Measurements from ENCODE around the gene PAM.

Gene PAM

DNA sequence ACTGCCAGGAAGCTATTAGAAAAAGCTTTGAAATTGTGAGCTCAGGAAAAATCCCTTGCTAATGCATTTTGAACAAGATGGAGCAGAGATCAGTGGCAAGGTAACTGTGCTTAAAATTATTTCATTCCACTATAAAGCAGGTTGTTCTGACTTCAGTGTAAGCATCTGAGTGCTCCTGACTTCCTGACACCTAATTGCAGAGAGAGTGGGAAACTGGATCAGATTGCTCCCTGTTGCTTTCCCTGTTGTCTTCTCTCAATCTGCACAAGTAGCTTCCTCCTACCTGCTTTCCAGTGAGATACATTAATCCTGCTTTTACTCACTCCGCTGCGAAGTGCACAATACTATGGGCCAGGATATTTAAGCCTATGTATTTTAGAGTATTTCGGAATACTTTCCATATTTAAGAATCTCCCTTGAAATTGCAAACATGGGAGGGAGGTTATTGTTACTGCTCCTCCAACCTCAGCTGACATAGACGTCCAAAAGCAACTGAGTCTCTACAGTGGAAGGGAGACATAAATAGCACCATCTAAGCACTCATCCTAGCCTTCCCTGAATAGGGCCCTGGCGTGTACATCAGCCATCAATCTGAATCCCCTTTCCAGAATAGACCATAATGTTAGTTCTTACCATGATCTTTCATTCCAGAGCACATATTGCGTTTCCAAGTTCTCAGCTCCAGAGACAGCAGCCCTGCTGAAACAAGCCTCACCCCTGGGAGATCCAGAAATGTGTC, 178.8 kb downstream of the PAM start:
- DNase-seq (ENCODE audit: low read depth in 2 of 2) = no peak

GRCh38 chr5:102937894-102938293, 182.8 kb downstream of the PAM start:
- DNase-seq (ENCODE audit: low read depth in 2 of 2) = no peak

- no peak for DNase-seq (ENCODE audit: low read depth in 2 of 2)
Observed at GRCh38 chr5:102941111-102941510, 186.0 kb downstream of the PAM start.

DNA sequence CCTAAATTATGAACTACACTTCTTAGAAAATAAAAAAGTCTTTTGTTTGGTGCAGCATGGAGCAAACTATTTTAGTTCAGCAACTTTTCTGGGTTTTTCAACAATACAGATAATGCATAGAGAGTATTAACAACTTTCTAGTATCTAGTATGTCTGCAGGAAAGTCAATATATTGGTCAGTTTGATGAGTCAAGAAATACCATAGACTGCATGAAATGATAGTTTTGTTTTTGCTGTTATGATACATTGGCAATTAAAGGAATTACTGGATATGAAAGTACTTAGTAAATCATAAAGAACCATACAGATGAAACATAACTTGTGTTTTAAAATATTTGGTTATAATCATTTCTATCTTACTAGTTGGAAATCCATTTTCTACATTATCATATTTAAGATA, 191.3 kb downstream of the PAM start:
- no peak for DNase-seq (ENCODE audit: low read depth in 2 of 2)

- no peak for DNase-seq (ENCODE audit: low read depth in 2 of 2)
Observed at GRCh38 chr5:102946971-102947370, 191.9 kb downstream of the PAM start.

GRCh38 chr5:102955488-102955887, 200.4 kb downstream of the PAM start:
- DNase-seq (ENCODE audit: low read depth in 2 of 2) = no peak

DNA sequence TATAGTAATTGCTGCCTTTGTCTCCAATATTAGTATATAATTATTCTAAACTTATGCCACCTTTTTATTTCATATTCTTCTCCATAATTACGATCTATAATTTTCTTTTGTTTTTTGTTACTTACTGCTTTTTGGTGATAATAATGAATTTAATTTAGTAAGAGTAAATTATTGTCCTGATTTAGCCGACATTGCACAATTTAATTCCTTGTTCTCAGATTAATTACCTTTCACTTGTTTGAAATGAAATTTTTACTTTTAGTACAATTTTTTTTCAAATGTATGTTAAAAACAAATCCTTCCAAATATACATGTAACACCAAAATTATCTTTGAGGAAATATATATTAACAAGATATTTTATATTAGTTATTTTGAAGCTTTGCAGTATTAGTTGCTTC, 201.5 kb downstream of the PAM start:
- DNase-seq (ENCODE audit: low read depth in 2 of 2) = no peak

GRCh38 chr5:102957141-102957540, 202.0 kb downstream of the PAM start:
- DNase-seq (ENCODE audit: low read depth in 2 of 2) = no peak

DNA sequence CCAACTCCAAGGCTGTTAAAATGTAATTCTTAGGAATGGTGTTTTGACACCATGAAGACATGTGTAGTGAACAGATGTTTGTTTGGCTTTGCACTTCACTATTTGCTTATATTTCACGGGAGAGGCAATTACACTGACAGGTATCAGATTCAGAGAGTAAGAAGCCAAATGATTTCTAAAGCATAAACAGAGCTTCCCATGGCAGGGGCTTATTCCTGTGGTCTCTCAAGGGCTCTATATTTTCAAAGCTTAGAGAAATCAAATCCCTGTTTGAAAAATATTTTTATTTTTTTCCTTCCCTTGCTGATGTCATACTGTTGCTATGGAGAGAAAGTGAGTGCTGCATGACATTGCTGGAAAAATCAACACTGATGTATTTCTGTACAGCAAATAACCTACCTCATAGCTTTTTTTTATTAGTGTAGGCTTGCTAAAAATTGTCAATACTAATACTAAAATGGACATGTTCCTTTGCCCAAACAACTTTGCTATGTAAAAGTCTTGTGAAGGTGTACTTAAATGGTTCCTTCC, 203.4 kb downstream of the PAM start:
- no peak for DNase-seq (ENCODE audit: low read depth in 2 of 2)

DNA sequence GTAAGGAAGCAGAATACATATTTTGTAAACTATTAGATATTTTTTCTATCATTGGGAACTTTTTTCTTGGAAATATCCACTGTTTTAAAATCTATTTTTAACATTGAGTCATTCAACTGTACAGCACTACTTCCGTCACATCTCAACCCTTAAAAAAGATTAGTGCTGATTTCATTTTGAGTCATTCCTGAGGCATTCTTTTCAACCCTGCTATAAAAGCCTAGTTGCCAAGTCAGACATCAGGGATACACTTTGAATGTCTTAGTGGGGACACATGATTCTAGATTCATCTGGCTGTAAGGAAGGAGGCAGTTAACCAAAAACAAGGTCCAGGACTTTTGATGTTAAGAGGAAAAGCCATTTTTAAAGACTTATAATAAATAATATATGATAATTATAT, 203.9 kb downstream of the PAM start:
- no peak for DNase-seq (ENCODE audit: low read depth in 2 of 2)

DNA sequence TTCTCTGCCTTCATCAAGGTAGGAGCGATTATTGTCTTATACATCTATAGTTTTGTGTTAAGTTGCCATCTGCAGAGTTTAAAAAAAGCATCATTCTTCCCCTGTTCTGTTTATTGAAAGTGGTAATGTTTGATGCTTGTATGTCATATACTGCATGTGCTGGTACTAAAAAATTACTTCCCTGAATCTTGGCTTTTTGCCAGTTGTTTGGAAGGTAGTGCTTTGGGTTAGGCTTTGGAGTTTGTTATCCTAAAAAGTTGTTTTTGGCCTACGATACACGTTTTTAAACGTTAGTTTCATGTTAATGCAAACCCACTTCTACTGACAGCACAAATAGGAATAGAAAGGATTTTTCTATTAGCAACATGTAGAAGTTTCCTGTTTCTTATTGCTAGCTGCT, 206.6 kb downstream of the PAM start:
- no peak for DNase-seq (ENCODE audit: low read depth in 2 of 2)

- DNase-seq (ENCODE audit: low read depth in 2 of 2) = no peak
Observed at GRCh38 chr5:102965653-102966052, 210.5 kb downstream of the PAM start.

GRCh38 chr5:102969641-102970040, 214.5 kb downstream of the PAM start:
- DNase-seq (ENCODE audit: low read depth in 2 of 2) = no peak

GRCh38 chr5:102971676-102972293, 216.7 kb downstream of the PAM start:
- no peak for DNase-seq (ENCODE audit: low read depth in 2 of 2)

DNA sequence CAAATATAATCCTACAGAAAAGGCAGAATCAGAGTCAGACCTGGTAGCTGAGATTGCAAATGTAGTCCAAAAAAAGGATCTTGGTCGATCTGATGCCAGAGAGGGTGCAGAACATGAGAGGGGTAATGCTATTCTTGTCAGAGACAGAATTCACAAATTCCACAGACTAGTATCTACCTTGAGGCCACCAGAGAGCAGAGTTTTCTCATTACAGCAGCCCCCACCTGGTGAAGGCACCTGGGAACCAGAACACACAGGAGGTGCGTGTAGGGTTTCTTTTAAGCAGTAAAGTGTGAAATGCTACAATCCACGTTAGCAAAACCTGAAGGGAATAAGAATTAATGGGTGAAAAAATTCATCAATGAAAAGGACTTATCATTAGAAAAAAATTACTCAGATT, 219.1 kb downstream of the PAM start:
- no peak for DNase-seq (ENCODE audit: low read depth in 2 of 2)

GRCh38 chr5:102975045-102975444, 219.9 kb downstream of the PAM start:
- no peak for DNase-seq (ENCODE audit: low read depth in 2 of 2)

DNA sequence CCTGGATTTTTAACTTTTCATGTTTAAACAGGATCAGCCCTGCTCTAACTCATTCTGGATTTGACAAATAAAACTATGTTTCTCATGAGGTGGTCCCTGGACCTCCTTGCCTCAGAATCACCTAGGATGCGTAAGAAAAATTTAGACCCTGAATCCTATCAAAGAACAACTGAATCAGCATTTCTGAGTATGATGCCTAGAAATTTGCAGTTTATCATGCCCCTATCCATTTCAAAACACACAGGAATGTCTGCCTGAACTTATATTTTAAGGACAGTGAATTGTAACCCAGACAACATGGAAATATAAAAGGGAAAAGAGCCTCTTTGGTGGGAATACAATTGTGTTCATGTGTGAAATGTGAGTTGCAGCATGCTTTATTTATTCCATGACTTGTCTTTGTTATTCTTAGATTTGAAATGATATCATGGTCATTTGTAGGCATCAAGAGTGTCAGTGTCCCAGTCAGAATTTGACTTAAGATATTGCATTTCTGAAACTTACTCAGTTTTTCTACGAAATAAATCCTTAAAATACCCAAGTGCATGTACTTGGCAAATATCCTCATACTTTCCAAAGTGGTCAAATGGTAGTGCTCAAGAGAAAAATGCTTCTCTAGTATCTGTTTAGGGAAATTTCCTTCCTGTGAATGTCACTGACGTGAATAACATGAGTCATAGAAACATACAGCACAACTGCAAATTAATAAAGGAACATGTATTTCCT, 220.5 kb downstream of the PAM start:
- DNase-seq (ENCODE audit: low read depth in 2 of 2) = no peak

DNA sequence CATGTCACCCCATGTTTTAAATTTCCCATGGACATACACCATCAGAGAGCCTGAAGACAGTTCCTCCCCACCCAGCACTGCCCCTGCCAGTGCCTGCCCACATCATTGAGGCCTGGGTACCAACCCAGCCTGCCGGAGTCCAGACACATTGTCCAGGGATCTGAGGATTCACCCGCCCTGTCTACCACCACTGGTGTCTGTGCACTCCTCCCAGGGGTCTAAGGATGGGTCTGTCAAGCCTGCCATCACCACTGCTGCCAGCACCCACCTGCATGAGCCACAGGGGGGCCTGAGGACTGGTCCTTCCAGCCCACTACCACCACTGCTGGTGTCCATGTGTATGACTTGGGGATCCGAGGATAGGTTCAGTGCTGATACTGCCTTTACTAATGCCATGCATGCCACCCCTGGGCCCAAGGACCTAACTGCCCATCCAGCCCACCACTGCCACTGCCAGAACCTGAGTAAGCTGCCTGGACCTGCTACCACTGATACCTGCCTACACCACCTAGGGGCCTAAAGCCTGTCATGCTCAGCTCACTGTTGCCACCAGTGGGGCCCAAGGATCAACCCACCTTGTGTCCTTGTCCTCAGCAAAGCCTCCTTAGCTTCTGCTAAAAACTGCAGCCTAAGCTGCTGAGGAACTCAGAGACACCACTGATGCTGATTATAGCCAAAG, 227.0 kb downstream of the PAM start:
- no peak for DNase-seq (ENCODE audit: low read depth in 2 of 2)

GRCh38 chr5:102986074-102986473, 231.0 kb downstream of the PAM start:
- no peak for DNase-seq (ENCODE audit: low read depth in 2 of 2)

DNA sequence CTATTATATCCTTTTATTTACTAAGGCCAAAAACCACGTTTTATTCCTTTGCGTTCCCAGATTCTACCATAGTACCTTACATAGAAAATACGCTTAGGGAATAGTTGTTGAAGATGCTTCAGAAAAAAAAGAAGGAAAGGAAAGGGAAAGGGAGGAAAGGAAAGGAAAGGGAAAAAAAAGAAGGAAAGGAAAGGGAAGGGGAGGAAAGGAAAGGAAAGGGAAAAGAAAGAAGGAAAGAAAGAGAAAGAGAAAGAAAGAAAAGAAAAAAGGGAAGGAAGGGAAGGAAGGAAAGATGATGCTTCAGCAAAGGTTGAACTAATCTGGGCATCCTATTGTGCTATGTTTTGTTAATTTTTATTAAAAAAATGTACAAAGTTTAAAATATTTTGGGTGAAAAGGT, 233.4 kb downstream of the PAM start:
- DNase-seq (ENCODE audit: low read depth in 2 of 2) = no peak

DNA sequence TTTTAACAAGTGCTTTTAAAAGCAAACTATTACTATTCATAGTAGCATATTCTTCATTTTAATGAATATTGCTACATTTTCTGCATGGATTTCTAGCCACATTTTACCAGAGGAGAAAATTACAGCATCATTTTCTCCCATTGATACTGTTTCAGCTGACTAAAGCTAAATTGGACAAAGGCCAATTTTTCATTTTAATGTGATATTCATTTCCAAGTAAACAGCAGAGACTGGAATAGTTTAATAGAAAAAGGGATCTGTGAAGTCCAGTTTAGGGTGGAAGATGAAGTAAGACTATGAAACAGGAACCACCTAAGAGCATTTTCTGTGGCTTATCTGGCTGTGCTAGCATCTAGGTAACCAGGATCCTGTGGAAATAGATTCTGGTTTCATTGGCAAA, 236.7 kb downstream of the PAM start:
- DNase-seq (ENCODE audit: low read depth in 2 of 2) = no peak

DNA sequence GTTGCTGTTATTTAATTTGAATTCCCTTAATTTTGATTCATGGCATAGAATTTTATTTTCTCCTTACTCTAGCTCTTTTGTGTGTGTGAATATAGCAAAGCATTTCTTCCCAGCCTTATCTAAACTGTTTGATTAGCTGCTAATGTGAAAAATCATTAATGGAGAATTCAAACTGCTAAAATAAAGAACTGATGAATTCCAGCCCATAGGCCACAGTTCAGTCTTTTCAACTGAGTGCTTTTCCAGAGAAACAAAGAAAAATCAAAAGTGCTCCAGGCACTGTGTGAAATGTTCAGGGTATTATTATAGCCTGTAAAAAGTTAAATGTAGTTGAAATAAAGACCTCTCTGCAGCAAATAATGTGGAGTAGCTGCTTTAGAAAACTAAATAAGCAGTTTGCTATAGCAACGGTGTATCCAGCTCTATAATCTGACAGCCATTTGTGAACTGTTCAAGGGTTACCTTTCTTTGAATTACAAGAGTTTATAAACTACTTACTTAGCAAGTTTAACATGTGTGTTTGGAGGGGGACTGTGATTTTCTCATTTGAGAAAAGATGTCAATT, 241.0 kb downstream of the PAM start:
- no peak for DNase-seq (ENCODE audit: low read depth in 2 of 2)
